AG04449 (cell line): ENCODE data around the gene CLVS2.

Experiments
- CTCF ChIA-PET: fragments of 350-600 bp; formaldehyde crosslinking; extraction: SDS; loops from one replicate; lab custom pipeline; 2021; ENCODE audit warnings: antibody characterized with exemption; lab: Yijun Ruan, JAX
- POLR2A ChIA-PET: fragments of 400-600, 350-600 bp; formaldehyde crosslinking; extraction: SDS; loops from one replicate; lab custom pipeline; 2020; ENCODE audit warnings: antibody characterized with exemption, inconsistent platforms; lab: Yijun Ruan, JAX
- DNase-seq: peaks from one replicate; pipeline ENCODE4 v3.0.0-alpha.2; 2010; ENCODE audit warnings: low read depth, low spot score
- H3K4me3 ChIP-seq: 2 replicates; pipeline ENCODE4 v1.5.1; 2011; ENCODE audit warnings: low read depth, mild to moderate bottlenecking, control low read depth, low read length
- TF ChIP-seq, protein P1 (sequence below): IDR thresholded peaks from one replicate; pipeline ENCODE4 v1.5.1; 2011; ENCODE audit warnings: mild to moderate bottlenecking, moderate library complexity, low read length, control low read depth, inconsistent platforms; ENCODE audit not compliant: insufficient read depth; ENCODE audit errors: missing control alignments

CLVS2 gene

DNA sequence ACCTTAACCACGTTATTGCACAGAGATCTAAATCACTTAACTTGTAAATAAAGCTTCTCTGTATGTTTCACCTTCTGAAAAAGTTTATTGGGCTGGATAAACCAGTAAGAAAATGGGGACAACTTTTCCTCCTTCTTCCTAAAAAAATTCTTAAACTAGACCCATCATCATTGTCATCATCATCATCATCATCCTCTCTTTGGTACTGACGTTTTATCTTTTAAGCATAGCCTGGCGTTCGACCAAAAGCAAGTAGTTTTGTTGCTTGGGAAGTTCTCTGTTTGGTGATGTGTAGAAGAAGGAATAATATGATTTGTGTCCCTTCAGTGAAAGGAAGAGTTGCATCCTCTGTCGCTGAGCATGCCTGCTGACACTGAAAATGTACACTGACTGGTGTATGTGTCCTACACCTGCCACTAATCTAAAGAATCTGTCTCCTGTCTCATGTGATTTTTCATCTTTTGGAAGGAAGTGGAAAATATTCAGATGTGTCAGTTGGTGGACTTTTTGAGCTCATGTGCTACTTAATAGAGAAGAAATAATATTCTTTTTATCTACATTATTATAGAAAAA, 2.5 kb downstream of the CLVS2 start:
- ChIA-PET POLR2A (no interaction called here), CTCF (no interaction called here)

DNA sequence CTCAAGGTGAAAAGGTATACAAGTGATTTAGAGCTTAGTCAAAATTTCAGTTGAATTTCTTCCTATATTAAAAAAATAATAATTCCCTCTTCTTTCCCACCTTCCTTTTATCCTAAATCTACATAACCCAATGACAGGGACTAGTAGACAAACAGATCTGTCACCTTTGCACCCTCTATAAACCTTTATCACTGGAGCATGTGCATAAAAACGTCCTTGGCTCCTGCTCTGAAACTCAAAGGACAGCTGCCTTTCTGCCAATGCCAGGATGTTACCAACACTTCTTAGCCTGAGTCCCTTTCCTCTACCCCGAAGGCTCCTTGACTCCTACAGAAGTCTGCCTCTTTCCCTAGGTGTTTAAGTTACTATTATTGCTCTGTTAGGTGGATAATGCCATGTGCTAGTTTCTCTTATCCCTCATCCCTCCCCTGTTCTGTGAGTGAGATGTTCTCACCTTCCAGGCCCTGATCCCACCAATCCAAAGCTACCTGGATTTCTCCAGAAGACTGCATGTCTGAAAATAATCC, 4.3 kb downstream of the CLVS2 start:
- CTCF ChIA-PET, result no interaction called here
- no peak overlapping the region for H3K4me3 ChIP-seq
- TF ChIP-seq, protein P1, sequence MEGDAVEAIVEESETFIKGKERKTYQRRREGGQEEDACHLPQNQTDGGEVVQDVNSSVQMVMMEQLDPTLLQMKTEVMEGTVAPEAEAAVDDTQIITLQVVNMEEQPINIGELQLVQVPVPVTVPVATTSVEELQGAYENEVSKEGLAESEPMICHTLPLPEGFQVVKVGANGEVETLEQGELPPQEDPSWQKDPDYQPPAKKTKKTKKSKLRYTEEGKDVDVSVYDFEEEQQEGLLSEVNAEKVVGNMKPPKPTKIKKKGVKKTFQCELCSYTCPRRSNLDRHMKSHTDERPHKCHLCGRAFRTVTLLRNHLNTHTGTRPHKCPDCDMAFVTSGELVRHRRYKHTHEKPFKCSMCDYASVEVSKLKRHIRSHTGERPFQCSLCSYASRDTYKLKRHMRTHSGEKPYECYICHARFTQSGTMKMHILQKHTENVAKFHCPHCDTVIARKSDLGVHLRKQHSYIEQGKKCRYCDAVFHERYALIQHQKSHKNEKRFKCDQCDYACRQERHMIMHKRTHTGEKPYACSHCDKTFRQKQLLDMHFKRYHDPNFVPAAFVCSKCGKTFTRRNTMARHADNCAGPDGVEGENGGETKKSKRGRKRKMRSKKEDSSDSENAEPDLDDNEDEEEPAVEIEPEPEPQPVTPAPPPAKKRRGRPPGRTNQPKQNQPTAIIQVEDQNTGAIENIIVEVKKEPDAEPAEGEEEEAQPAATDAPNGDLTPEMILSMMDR, result no peak
- no peak for DNase-seq
- POLR2A ChIA-PET, result no interaction called here

More for the DNA sequence above, 2.5 kb downstream of the CLVS2 start:
- DNase-seq, result no peak
- no peak overlapping the region for H3K4me3 ChIP-seq
- TF ChIP-seq, protein P1, result no peak

DNA sequence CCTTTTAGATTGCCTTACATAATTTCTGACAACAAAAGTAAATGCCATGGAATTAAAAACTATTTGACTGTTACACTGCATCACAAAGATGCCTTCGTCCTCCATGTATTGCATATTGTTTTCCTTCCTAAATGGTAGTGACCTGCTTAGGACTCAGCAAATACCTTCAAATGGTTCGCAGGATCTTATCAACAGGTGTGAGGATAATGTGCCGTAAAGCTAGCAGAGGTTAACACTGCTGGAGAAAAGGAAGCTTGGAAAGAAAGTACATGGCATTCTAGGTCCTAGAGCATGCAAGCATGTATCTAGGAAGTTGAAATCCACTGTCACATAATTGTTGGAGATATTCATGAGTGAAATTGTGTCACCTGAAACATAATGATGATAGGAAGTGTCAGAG, 5.5 kb downstream of the CLVS2 start:
- CTCF ChIA-PET, result no interaction called here
- no peak overlapping the region for H3K4me3 ChIP-seq
- TF ChIP-seq, protein P1, result no peak
- no peak for DNase-seq
- POLR2A ChIA-PET, result no interaction called here

DNA sequence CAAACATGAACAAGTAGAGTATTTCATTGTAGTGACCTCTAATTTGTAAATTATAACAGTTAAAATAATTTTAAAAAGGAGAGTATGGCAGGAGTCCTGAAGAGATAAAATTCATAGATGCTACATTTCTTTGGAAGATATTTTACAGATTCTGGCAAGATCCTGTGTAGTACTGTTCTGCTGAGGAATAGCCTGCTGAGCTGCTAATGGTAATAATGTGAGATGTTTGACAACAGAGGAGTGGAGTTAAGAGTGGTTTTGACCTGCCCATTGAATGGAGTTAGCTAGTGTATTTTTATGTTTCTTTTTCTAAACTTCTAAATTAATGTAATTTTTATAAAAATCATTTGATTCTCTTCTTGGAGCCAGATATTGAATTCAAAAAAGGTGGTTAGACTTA, 11.8 kb downstream of the CLVS2 start:
- POLR2A ChIA-PET, result no interaction called here

DNA sequence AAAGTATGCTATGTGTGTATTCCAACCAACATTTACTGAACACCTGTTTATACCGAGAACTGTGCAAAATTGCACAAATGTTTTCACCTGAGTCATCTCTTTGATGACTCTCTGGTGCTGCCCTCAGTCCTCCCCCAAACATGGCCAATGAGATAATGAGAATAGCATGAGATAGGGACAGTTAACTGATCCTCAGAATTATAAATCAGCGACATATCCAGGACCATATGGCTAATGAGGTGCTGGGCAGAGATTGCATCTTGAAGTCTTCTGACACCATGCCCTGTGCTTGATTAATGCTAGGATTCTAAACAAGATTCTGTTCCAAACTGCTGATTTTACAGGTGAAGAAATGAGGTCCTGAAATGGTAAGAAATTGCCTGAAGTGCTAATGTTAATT, 13.0 kb downstream of the CLVS2 start:
- no peak overlapping the region for H3K4me3 ChIP-seq
- POLR2A ChIA-PET, result no interaction called here

More for the DNA sequence above, 11.8 kb downstream of the CLVS2 start:
- CTCF ChIA-PET, result no interaction called here
- TF ChIP-seq, protein P1, result no peak
- no peak overlapping the region for H3K4me3 ChIP-seq
- DNase-seq, result no peak

DNA sequence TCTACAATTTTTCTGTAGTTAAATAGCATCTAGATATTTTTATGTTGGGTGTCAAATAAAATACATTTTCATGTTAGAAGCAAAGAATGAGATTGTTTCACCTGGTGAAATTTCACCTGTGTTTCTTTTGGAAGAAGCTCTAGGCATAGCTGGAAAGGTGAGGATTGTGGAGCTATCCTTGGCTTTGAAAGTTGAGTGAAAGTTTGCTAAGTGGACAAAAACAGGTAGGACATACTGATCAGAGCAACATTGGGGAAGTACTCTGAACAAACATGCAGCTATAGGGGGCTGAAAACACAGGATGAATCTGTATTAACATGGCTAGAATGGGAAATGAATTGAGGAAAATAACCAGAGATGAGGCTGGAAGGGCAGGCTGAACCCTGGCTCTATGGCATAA, 18.8 kb downstream of the CLVS2 start:
- ChIA-PET POLR2A (no interaction called here), CTCF (no interaction called here)
- no peak overlapping the region for H3K4me3 ChIP-seq
- DNase-seq, result no peak
- TF ChIP-seq, protein P1, result no peak

More for the DNA sequence above, 13.0 kb downstream of the CLVS2 start:
- no peak for DNase-seq
- TF ChIP-seq, protein P1, result no peak
- CTCF ChIA-PET, result no interaction called here
